Measurements from ENCODE around the gene WNT6.

- TF ChIP-seq POLR2A (IDR thresholded peaks at IDR 0.05), result no peak
- no peak for TF ChIP-seq CTCF (IDR thresholded peaks at IDR 0.05)
Observed at GRCh38 chr2:218897394-218898108, 37.9 kb downstream of the WNT6 start.

Data from esophagus squamous epithelium (tissue), 4 donors.